ES-I3 (cell line): ENCODE data around the gene CTAGE9.
"Not testable (repeated sequence)": the region's sequence is repeated elsewhere in the genome, so short reads cannot be mapped to it uniquely, and the experiment has no call there.

Experiments
- H3K36me3 ChIP-seq: 2 replicates; pipeline ENCODE4 v1.6.1; 2013; ENCODE audit warnings: mild to moderate bottlenecking, low read length, control low read depth, moderate library complexity; ENCODE audit not compliant: insufficient read depth
- H3K4me1 ChIP-seq: 2 replicates; pipeline ENCODE4 v1.6.1; 2013; ENCODE audit warnings: mild to moderate bottlenecking, control low read depth, low read length; ENCODE audit not compliant: insufficient read depth
- H3K9ac ChIP-seq: 2 replicates; pipeline ENCODE4 v1.6.1; 2013; ENCODE audit warnings: low read depth, mild to moderate bottlenecking, low read length, moderate library complexity
- H3K9me3 ChIP-seq: 2 replicates; pipeline ENCODE4 v1.6.1; 2013; ENCODE audit warnings: mild to moderate bottlenecking, low read length, moderate library complexity; ENCODE audit not compliant: control insufficient read depth, insufficient read depth

CTAGE9 gene

GRCh38 chr6:131703905-131704304 lies 6.9 kb downstream of the CTAGE9 start:
- H3K9me3 ChIP-seq, H3K4me1 ChIP-seq, H3K9ac ChIP-seq, H3K36me3 ChIP-seq: not testable (repeated sequence)

GRCh38 chr6:131700851-131701250 lies 10.0 kb downstream of the CTAGE9 start:
- H3K36me3 ChIP-seq, H3K9ac ChIP-seq, H3K9me3 ChIP-seq, H3K4me1 ChIP-seq: not testable (repeated sequence)

GRCh38 chr6:131696956-131697355 lies 13.9 kb downstream of the CTAGE9 start:
- no peak overlapping the region for H3K9ac ChIP-seq
- no peaks in the 10 kb centered on the region for H3K9me3 ChIP-seq
- peaks cover 9% of the 10 kb centered on the region; the same call in 1 of the 2 replicates for H3K4me1 ChIP-seq
- no peaks in the 10 kb centered on the region for H3K36me3 ChIP-seq

- peaks cover 9% of the 10 kb centered on the region; the same call in 1 of the 2 replicates for H3K4me1 ChIP-seq
- H3K9me3 ChIP-seq = no peaks in the 10 kb centered on the region
- H3K9ac ChIP-seq = no peak overlapping the region
- no peaks in the 10 kb centered on the region for H3K36me3 ChIP-seq
Measured at GRCh38 chr6:131694832-131695426, 15.9 kb downstream of the CTAGE9 start.

- peaks cover 15% of the 10 kb centered on the region; the same call in 1 of the 2 replicates for H3K4me1 ChIP-seq
- no peaks in the 10 kb centered on the region; the same call in 1 of the 2 replicates for H3K36me3 ChIP-seq
- H3K9ac ChIP-seq = no peak overlapping the region
- no peaks in the 10 kb centered on the region for H3K9me3 ChIP-seq
Measured at GRCh38 chr6:131693384-131693783, 17.4 kb downstream of the CTAGE9 start.

GRCh38 chr6:131692589-131692988 lies 18.2 kb downstream of the CTAGE9 start:
- Histone ChIP-seq H3K36me3 (no peaks in the 10 kb centered on the region; the same call in 1 of the 2 replicates), H3K9ac (no peak overlapping the region), H3K4me1 (peaks cover 20% of the 10 kb centered on the region; the same call in 1 of the 2 replicates), H3K9me3 (no peaks in the 10 kb centered on the region)

- no peaks in the 10 kb centered on the region; the same call in 1 of the 2 replicates for H3K36me3 ChIP-seq
- no peaks in the 10 kb centered on the region for H3K9me3 ChIP-seq
- H3K4me1 ChIP-seq = peaks cover 20% of the 10 kb centered on the region; the same call in 1 of the 2 replicates
- no peak overlapping the region for H3K9ac ChIP-seq
Measured at GRCh38 chr6:131692031-131692430, 18.8 kb downstream of the CTAGE9 start.

GRCh38 chr6:131688286-131688685 lies 22.5 kb downstream of the CTAGE9 start:
- no peak overlapping the region for H3K9ac ChIP-seq
- H3K4me1 ChIP-seq = peaks cover 10% of the 10 kb centered on the region; the same call in 1 of the 2 replicates
- H3K36me3 ChIP-seq = no peaks in the 10 kb centered on the region; the same call in 1 of the 2 replicates
- no peaks in the 10 kb centered on the region for H3K9me3 ChIP-seq

- Histone ChIP-seq H3K9ac (no peak overlapping the region), H3K4me1 (peaks cover 10% of the 10 kb centered on the region; the same call in 1 of the 2 replicates), H3K36me3 (no peaks in the 10 kb centered on the region; the same call in 1 of the 2 replicates), H3K9me3 (no peaks in the 10 kb centered on the region)
Measured at GRCh38 chr6:131687022-131687421, 23.8 kb downstream of the CTAGE9 start.

GRCh38 chr6:131685266-131685780 lies 25.5 kb downstream of the CTAGE9 start:
- H3K9ac ChIP-seq = no peak overlapping the region

GRCh38 chr6:131683479-131683878 lies 27.3 kb downstream of the CTAGE9 start:
- Histone ChIP-seq H3K9me3 (no peaks in the 10 kb centered on the region), H3K36me3 (no peaks in the 10 kb centered on the region), H3K4me1 (peaks cover 7% of the 10 kb centered on the region; the same call in 1 of the 2 replicates), H3K9ac (no peak overlapping the region)

More at GRCh38 chr6:131685266-131685780, 25.5 kb downstream of the CTAGE9 start:
- no peaks in the 10 kb centered on the region; the same call in 1 of the 2 replicates for H3K36me3 ChIP-seq
- peaks cover 10% of the 10 kb centered on the region; the same call in 1 of the 2 replicates for H3K4me1 ChIP-seq
- H3K9me3 ChIP-seq = no peaks in the 10 kb centered on the region

- H3K9ac ChIP-seq = no peak overlapping the region
- no peaks in the 10 kb centered on the region for H3K36me3 ChIP-seq
- H3K4me1 ChIP-seq = 0 out of 2 replicates have a peak, but pooled peaks cover 6% of the 10 kb centered on the region
- H3K9me3 ChIP-seq = no peaks in the 10 kb centered on the region
Measured at GRCh38 chr6:131682442-131682841, 28.4 kb downstream of the CTAGE9 start.

GRCh38 chr6:131681585-131681984 lies 29.2 kb downstream of the CTAGE9 start:
- H3K4me1 ChIP-seq = 0 out of 2 replicates have a peak, but pooled peaks cover 6% of the 10 kb centered on the region
- no peaks in the 10 kb centered on the region for H3K36me3 ChIP-seq
- no peak overlapping the region for H3K9ac ChIP-seq
- H3K9me3 ChIP-seq = no peaks in the 10 kb centered on the region

GRCh38 chr6:131680868-131681267 lies 29.9 kb downstream of the CTAGE9 start:
- no peaks in the 10 kb centered on the region for H3K9me3 ChIP-seq
- H3K36me3 ChIP-seq = no peaks in the 10 kb centered on the region

GRCh38 chr6:131678442-131678841 lies 32.4 kb downstream of the CTAGE9 start:
- H3K4me1 ChIP-seq = 0 out of 2 replicates have a peak, but pooled peaks cover 6% of the 10 kb centered on the region
- no peaks in the 10 kb centered on the region for H3K36me3 ChIP-seq
- no peaks in the 10 kb centered on the region for H3K9me3 ChIP-seq
- H3K9ac ChIP-seq = no peak overlapping the region

More at GRCh38 chr6:131680868-131681267, 29.9 kb downstream of the CTAGE9 start:
- Histone ChIP-seq H3K4me1 (0 out of 2 replicates have a peak, but pooled peaks cover 6% of the 10 kb centered on the region), H3K9ac (no peak overlapping the region)
